Stimulated activated CD8-positive, alpha-beta memory T cell treated with anti-CD3 and anti-CD28 coated beads, Interleukin-12 subunit alpha, Interleukin-12 subunit beta, amount 100 ng/mL, for 24 hours (primary cell): ENCODE measurements around the gene MSMP.

Source experiments
- DNase-seq: peaks from one replicate; pipeline ENCODE4 v3.0.0-alpha.2; 2020; ENCODE audit errors: extremely low read depth

The MSMP gene

GRCh38 chr9:35754264-35754663 is at the start of gene MSMP:
MSMP (minus strand) TSS chr9:35754276; CDS start chr9:35754129, 147 bp downstream.
- no peak for DNase-seq

GRCh38 chr9:35801328-35802128 is 47.5 kb upstream of the MSMP start:
- DNase-seq: no peak

DNA sequence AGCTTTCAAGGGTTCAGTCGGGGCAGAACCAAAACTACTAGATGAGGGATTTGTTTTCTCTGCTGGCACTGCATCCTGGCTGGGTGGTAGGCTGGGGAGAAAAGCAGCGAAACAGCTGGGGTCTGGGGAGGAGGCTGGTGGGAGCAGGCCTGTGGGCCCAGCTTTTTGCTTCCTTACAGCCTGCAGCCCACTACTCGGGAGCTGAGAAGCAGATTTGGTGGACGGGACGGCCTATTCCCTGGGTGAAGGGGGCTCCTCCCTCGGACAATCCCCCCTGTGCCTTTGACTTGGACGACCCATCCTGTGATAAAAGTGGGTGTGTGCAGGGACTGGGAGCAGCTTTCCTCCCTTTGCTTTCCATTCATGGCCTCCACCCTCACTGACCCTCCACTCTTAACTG is 46.5 kb upstream of the MSMP start:
- no peak for DNase-seq

DNA sequence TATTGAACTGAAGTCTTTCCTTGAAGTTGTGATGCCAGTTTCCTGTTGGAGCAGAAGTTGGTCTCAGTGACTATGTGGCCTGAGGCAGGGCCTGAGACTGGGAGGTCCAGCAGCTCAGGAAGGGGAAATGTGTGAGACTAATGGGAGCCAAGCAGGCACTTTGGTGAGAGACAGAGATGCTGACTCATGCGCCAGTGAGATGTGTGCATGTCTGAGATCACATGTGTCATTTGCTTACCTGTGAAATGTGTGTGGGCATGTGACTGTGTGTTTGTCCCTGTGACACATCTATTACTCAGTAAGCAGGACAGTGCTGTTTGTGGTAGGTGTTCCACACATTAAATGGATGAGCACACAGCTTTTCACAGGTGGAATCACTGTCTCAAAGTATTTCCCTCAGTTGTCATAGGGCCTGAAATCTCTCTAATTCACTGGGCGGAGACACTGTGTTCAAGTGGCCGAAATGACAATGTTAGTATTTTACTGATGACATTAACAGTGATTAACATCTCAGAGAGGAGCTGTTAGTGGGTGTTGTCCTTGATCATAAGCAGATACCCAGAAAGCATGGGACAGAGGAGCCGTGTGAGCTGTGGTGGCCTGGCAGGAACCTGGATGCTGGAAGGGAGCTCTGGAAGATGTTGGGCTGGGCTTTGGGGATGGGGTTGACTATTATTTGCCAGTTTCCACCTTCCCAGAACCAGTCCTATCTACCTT is 44.7 kb upstream of the MSMP start:
- DNase-seq: no peak

DNA sequence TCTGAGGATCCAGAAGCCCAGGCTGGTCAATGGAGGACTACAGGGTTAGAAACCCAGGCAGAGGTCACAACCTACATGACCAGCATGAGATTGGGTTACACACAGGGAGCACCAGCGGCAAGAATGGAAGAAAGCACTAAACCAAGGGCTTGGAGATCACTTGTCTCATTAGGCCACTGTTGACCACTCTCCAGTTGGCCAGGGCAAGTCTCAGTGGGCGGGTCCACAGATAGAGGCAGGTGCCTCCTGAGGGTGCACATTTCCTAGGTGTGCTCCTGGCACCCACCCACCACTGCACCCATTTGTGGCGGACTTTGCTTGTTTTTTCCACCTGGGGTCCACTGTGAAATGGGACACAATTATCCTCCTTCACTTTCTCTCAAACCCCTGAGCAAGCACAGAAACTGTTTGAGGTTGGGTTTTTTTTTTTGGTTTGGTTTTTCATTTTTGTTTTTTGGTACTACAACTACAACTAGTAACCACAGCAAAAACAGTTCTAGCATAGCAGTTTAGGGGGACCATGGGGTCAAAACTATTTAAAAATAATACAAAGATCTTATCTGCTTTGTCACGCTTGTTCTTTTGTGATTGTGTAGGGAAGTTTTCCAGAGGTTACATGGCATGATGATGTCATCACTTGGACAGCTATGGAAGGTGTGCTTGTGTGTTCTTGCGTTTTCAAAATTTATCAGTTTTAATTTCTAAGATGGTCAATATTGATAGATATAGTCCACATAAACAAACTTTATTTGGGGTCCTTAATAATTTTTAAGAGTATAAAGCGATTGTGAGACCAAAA is 43.4 kb upstream of the MSMP start:
- DNase-seq: no peak

GRCh38 chr9:35795695-35796094 is 41.6 kb upstream of the MSMP start:
- no peak for DNase-seq

DNA sequence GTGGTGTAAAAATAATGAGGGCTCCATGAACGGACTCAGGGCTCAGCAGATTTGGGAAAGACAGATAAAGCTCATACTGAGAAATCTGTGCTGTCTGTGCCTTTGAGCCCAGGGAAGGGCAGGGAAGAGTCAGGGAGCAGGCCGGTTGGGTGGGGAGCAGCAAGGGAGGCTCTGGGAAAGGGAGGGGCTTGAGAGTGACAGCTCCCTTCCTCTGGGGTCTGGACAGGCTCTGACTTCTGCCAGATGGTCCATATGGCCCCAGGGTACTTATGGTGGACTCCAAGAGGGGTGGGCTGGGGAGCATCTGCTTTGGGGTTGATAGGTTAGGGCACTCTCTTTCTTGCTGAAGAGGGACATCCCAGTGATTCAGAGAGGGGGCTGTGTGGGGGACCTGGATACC is 39.4 kb upstream of the MSMP start:
- DNase-seq: no peak

GRCh38 chr9:35792826-35793225 is 38.8 kb upstream of the MSMP start:
- no peak for DNase-seq

GRCh38 chr9:35792024-35792813 is 38.1 kb upstream of the MSMP start:
- DNase-seq: no peak

GRCh38 chr9:35791297-35791921 is 37.3 kb upstream of the MSMP start, which contains the start of gene NPR2:
NPR2 (plus strand) TSS chr9:35791591; CDS start chr9:35792409, 818 bp downstream.
- DNase-seq: no peak

DNA sequence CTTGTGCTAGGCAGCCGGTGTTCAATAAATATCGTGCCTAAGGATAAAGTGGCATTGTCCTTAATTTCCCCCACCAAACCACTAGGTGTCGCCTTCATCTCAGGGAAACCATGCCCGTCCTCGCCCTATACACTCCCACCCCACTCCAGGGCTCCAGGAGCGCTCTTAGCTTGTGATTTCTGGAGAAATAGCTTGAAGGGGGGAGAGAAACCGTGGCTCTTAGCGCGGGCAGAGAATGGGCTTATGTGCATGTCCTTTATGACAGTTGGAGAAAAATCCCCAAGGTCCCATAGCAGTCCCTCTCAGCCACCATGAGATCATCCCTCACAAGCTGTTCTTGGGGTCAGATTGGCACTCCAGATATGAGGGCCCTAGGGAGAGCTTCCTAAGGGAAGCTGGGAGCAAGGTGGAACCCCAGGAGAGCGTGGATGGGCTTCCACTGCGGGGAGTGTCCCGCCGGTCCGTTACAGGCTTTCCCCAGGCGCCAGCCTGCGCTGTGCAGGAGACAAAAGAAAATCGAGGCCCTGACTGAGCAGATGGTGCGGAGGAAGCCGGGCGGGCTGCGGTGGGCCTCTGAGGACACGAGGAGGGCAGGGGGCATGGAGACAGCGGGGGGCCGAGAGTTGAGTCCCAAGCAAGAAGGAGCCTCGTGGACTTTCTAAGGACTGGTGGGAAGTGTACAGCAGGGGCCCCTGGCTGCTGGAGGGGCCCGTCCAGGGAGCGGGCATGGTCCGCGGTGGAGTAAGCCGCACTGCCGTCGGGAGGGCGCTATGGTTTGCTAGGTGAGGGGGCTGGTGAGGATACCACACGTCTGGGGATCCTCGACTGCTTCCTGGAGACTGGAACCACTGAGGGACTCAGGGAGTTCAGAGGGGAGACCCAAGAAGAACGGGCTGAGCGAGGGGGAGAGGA is 36.6 kb upstream of the MSMP start:
- DNase-seq: peak; percentile 21

DNA sequence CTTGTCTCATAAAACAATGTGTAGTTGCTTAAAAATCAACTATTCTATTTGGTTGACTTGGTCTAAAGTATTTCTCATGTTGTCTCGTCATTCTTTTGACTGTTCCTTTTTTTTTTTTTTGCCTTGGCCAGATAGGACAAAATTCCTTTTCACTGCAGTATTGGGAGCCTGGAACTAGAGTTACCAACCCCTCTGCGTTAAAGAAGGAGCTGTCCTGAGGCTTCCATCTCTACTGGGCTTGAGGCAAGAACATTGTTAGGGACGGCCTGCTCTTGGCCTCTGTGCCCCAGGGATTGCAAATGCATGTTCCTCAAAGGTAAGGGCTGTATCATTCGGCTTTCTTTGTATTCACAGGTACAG is 35.9 kb upstream of the MSMP start:
- no peak for DNase-seq

DNA sequence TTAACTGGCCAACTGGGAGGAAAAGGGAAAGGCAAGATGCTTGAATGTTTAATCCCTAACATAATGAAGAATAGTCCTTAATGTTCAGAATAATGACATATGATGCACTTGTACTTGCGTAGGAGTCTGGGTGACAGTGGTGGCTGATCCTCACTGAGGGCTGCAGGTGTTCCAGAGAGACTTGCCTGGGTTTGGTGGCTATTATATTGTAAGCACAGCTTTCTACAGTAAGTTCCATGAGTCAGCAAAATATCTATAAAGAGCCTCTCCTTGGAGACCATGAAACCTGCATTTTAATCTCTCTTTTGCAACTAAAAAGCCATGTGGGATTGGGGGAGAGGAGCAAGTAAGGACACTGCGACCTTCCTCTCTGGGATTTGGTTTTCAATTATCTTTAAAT is 35.5 kb upstream of the MSMP start:
- no peak for DNase-seq

GRCh38 chr9:35783418-35783817 is 29.3 kb upstream of the MSMP start:
- no peak for DNase-seq

- DNase-seq: no peak
These were observed 27.0 kb upstream of the MSMP start for GRCh38 chr9:35781066-35781465.

- DNase-seq: no peak
These were observed 24.4 kb upstream of the MSMP start for GRCh38 chr9:35778496-35778895.

DNA sequence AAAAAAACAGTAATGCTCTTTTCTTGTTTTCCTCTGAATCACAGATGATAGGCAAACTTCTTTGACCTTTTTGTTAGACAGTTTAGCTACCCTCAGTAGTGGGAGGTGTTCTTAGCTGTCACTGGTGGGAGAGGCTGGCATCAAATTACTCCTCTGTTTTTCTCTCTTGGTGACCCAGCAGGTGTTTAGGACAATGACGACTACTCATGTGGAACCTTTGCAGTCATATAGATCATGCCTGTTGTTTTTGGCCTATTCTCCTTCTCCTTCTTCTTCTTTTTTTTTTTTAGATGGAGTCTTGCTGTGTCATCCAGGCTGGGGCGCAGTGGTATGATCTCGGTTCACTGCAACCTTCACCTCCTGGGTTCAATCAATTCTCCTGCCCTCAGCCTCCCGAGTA is 21.9 kb upstream of the MSMP start:
- no peak for DNase-seq

DNA sequence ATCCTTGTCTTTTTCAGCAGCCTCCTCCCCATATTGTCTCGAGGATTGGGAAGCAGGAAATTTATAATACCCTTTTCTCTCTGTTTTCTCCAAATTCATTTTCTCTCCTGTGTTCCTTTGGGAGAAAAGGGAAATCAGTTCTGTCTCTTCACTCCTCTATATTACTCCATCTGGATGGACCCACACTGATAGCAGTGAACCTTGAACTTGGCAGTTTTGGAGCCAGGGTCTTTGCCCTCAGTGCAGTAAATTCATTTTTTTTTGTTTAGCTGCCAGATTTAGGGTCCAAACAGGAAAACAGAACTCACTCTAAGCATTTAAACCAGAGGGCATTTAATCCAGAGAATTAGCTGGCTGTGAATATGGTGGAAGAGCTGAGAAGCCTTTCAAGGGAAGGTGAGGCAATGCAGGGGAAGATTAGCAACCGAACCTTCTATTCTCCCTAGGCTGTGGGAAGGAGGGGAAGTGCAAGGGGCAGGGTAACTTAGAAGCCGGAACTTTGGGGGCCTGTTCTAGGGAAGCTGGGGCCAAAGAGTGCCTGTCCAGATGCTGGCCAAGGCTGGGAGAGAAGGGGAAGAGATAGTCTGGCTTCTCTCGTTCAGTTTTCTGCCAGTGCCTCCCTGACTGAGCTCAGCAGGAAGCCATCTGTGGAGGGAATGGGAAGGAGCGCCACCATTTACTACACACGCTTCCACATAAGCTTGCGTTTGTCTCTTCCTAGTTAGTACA is 21.0 kb upstream of the MSMP start:
- no peak for DNase-seq

- no peak for DNase-seq
These were observed 17.9 kb upstream of the MSMP start for GRCh38 chr9:35771943-35772342.
